Measurements from ENCODE around the gene REXO1.

Gene REXO1

DNA sequence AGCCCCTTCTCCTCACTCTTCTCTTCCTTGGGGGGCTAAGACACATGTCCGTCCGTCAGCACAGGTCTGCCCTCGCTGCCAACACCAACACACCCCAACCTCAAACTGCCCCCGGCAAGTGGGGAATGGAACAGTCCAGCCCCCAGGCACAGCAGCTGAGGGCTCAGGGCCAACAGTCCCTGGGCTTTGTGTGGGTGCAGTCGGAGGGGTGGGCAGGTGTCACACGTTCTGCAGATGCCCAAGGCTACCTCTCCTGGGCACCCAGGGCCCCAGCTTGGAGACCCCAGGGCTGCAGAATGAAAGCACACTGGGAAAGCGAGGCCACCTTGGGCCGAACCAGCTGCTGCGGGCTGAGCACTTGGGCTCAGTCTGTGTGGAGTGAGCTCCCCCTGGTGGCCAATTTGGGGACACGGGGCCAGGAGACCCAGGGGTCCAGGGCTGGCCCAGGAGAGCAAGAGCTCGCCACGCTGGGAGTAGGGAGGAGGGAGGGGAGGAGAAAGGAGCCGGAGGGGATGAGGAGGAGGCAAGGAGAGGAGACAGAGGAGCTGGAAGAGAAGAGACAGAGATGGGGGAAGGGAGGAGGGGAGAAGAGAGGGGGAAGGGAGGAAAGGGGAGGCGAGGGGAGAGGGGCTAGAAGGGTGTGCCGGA lies 22.2 kb downstream of the REXO1 start (continued):
- TF ChIP-seq ZNF146 (tag by site-specific recombination; IDR thresholded peaks at IDR 0.05): no peak
- TF ChIP-seq, protein P1, sequence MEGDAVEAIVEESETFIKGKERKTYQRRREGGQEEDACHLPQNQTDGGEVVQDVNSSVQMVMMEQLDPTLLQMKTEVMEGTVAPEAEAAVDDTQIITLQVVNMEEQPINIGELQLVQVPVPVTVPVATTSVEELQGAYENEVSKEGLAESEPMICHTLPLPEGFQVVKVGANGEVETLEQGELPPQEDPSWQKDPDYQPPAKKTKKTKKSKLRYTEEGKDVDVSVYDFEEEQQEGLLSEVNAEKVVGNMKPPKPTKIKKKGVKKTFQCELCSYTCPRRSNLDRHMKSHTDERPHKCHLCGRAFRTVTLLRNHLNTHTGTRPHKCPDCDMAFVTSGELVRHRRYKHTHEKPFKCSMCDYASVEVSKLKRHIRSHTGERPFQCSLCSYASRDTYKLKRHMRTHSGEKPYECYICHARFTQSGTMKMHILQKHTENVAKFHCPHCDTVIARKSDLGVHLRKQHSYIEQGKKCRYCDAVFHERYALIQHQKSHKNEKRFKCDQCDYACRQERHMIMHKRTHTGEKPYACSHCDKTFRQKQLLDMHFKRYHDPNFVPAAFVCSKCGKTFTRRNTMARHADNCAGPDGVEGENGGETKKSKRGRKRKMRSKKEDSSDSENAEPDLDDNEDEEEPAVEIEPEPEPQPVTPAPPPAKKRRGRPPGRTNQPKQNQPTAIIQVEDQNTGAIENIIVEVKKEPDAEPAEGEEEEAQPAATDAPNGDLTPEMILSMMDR (tag by site-specific recombination; IDR thresholded peaks at IDR 0.05): peak; percentile 97
- TF ChIP-seq, protein P2, sequence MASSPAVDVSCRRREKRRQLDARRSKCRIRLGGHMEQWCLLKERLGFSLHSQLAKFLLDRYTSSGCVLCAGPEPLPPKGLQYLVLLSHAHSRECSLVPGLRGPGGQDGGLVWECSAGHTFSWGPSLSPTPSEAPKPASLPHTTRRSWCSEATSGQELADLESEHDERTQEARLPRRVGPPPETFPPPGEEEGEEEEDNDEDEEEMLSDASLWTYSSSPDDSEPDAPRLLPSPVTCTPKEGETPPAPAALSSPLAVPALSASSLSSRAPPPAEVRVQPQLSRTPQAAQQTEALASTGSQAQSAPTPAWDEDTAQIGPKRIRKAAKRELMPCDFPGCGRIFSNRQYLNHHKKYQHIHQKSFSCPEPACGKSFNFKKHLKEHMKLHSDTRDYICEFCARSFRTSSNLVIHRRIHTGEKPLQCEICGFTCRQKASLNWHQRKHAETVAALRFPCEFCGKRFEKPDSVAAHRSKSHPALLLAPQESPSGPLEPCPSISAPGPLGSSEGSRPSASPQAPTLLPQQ (tag by site-specific recombination; IDR thresholded peaks at IDR 0.05): peak; percentile 49; the same call in 1 of the 2 replicates
- TF ChIP-seq, protein P3, sequence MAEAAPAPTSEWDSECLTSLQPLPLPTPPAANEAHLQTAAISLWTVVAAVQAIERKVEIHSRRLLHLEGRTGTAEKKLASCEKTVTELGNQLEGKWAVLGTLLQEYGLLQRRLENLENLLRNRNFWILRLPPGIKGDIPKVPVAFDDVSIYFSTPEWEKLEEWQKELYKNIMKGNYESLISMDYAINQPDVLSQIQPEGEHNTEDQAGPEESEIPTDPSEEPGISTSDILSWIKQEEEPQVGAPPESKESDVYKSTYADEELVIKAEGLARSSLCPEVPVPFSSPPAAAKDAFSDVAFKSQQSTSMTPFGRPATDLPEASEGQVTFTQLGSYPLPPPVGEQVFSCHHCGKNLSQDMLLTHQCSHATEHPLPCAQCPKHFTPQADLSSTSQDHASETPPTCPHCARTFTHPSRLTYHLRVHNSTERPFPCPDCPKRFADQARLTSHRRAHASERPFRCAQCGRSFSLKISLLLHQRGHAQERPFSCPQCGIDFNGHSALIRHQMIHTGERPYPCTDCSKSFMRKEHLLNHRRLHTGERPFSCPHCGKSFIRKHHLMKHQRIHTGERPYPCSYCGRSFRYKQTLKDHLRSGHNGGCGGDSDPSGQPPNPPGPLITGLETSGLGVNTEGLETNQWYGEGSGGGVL (tag by site-specific recombination; IDR thresholded peaks at IDR 0.05): peak; percentile 81
- 0 out of 2 replicates have a peak, but pooled peaks have one; percentile 40 for TF ChIP-seq KLF1 (tag by site-specific recombination; IDR thresholded peaks at IDR 0.05)
- 0 out of 2 replicates have a peak, but pooled peaks have one; percentile 35 for TF ChIP-seq BCL11A (tag by site-specific recombination; IDR thresholded peaks at IDR 0.05; ENCODE audit: low read depth)
- TF ChIP-seq, protein P4, sequence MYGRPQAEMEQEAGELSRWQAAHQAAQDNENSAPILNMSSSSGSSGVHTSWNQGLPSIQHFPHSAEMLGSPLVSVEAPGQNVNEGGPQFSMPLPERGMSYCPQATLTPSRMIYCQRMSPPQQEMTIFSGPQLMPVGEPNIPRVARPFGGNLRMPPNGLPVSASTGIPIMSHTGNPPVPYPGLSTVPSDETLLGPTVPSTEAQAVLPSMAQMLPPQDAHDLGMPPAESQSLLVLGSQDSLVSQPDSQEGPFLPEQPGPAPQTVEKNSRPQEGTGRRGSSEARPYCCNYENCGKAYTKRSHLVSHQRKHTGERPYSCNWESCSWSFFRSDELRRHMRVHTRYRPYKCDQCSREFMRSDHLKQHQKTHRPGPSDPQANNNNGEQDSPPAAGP (tag by site-specific recombination; IDR thresholded peaks at IDR 0.05): peak; percentile 60; the same call in 1 of the 2 replicates
- peak; percentile 55 for TF ChIP-seq KLF8 (tag by site-specific recombination; IDR thresholded peaks at IDR 0.05)
- peak; percentile 74 for TF ChIP-seq ZIC2 (tag by site-specific recombination; IDR thresholded peaks at IDR 0.05)
- TF ChIP-seq ZNF133 (tag by site-specific recombination; IDR thresholded peaks at IDR 0.05): no peak
- TF ChIP-seq ZNF239 (tag by site-specific recombination; IDR thresholded peaks at IDR 0.05): no peak
- peak; percentile 55; the same call in 1 of the 2 replicates for TF ChIP-seq ZBTB8A (tag by site-specific recombination; IDR thresholded peaks at IDR 0.05)
- TF ChIP-seq, protein P5, sequence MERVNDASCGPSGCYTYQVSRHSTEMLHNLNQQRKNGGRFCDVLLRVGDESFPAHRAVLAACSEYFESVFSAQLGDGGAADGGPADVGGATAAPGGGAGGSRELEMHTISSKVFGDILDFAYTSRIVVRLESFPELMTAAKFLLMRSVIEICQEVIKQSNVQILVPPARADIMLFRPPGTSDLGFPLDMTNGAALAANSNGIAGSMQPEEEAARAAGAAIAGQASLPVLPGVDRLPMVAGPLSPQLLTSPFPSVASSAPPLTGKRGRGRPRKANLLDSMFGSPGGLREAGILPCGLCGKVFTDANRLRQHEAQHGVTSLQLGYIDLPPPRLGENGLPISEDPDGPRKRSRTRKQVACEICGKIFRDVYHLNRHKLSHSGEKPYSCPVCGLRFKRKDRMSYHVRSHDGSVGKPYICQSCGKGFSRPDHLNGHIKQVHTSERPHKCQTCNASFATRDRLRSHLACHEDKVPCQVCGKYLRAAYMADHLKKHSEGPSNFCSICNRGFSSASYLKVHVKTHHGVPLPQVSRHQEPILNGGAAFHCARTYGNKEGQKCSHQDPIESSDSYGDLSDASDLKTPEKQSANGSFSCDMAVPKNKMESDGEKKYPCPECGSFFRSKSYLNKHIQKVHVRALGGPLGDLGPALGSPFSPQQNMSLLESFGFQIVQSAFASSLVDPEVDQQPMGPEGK (tag by site-specific recombination; IDR thresholded peaks at IDR 0.05): peak; percentile 73
- no peak for TF ChIP-seq ZSCAN23 (tag by site-specific recombination; IDR thresholded peaks at IDR 0.05)
- peak; percentile 59 for TF ChIP-seq GLIS2 (tag by site-specific recombination; IDR thresholded peaks at IDR 0.05)
- 0 out of 2 replicates have a peak, but pooled peaks have one; percentile 14 for TF ChIP-seq ZBTB17 (tag by site-specific recombination; IDR thresholded peaks at IDR 0.05)
- TF ChIP-seq ZNF548 (tag by site-specific recombination; IDR thresholded peaks at IDR 0.05): no peak
- TF ChIP-seq ZBTB20 (tag by site-specific recombination; IDR thresholded peaks at IDR 0.05): no peak
- TF ChIP-seq, protein P6, sequence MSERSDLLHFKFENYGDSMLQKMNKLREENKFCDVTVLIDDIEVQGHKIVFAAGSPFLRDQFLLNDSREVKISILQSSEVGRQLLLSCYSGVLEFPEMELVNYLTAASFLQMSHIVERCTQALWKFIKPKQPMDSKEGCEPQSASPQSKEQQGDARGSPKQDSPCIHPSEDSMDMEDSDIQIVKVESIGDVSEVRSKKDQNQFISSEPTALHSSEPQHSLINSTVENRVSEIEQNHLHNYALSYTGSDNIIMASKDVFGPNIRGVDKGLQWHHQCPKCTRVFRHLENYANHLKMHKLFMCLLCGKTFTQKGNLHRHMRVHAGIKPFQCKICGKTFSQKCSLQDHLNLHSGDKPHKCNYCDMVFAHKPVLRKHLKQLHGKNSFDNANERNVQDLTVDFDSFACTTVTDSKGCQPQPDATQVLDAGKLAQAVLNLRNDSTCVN (tag by site-specific recombination; optimal IDR thresholded peaks at IDR 0.05): peak; percentile 5
- TF ChIP-seq, protein P7, sequence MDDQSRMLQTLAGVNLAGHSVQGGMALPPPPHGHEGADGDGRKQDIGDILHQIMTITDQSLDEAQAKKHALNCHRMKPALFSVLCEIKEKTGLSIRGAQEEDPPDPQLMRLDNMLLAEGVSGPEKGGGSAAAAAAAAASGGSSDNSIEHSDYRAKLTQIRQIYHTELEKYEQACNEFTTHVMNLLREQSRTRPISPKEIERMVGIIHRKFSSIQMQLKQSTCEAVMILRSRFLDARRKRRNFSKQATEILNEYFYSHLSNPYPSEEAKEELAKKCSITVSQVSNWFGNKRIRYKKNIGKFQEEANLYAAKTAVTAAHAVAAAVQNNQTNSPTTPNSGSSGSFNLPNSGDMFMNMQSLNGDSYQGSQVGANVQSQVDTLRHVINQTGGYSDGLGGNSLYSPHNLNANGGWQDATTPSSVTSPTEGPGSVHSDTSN (CRISPR knock-in tag; IDR thresholded peaks at IDR 0.05): 0 out of 2 replicates have a peak, but pooled peaks have one; percentile 51
- no peak for TF ChIP-seq GFI1B (tag by site-specific recombination; IDR thresholded peaks at IDR 0.05)

All from HEK293 (cell line).